HG02970 (cell line): ENCODE data around the gene SCFD1.
"Not testable (repeated sequence)": the region's sequence is repeated elsewhere in the genome, so short reads cannot be mapped to it uniquely, and the experiment has no call there.

Experiments
- ATAC-seq: cut with Tn5 transposase; IDR thresholded peaks from one replicate; pipeline ENCODE4 v1.9.1; 2021; ENCODE audit warnings: mild to moderate bottlenecking, moderate library complexity, moderate number of reproducible peaks; ENCODE audit not compliant: unreplicated experiment, low FRiP score

Gene SCFD1

DNA sequence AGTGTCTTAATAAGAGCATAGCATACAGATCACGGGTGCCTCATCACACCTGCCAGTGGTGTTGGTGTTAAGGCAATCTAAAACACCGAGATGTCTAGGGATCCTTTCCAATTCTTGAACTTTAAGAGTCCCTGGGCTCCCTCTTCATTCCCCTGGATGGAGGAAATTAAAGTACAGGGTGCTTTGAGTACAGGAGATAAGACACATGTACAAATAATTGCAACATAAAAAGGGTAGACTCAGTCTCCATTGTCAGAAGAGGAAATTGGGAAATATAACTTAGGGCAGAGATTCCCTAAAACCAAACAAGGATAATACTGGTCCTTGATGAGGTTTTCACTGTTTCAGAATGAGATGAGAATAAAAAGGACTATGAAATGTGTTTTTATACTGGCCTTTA lies 34.9 kb downstream of the SCFD1 start:
- ATAC-seq: no peak

DNA sequence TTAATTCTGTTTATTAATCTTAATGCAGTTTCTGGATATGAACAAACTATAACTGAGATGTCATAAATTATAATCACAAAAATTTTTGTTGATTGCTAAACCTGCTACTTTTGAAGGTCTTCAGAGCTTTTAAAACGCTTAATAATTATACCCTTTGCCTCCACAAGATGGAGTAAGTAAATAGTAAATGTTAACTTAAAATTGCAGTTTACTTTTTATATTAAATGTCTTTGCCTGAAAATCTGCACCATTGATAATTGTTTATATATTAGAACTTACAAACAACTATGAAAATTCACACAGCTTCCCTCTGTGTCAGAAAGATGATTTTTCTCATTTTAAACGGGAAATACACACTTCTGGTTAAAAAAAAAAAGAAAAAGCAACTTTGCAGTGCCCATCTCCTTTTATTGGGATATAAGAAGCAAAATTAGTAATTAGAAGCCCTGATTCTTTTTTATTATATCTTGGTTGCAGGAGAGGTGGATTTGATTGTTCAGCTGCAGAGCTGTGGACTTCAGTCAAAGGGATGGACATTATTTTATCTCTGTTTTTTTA lies 35.6 kb downstream of the SCFD1 start:
- ATAC-seq: no peak

DNA sequence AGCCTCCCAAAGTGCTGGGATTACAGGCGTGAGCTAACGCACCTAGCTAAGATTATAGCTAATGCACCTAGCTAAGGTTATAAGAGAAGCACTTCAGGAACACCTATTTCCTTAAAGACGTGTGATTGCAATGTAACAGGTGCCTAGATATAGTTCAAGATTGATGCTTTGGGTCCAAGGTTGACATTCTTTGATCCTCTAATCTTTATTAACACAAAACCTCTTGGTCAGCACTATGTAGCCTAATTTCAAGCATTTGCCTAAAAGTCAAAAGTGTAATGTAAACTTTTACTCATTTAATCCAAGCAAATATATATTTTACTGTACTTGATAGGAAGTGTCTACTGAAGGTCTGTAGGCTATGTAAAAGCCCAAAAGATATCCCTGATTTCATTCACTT lies 36.5 kb downstream of the SCFD1 start:
- ATAC-seq: no peak

DNA sequence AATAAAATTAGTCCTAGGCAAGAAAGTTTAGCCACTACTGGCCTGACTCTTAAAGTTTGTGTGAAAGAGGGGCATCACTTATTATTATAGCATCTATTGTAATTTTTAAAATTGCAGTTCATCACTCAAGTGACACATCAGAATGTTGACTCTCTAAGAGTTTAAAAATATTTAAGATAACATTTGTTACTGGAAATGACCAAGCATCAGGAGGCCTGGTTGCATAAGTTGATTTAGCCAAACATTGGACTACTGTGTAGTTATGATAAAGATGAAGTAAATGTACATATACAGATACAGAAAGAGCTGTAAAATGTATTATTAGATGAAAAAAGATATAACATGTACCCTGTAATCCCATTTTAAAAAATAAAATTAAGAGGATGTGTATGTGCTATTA lies 47.5 kb downstream of the SCFD1 start:
- no peak for ATAC-seq

DNA sequence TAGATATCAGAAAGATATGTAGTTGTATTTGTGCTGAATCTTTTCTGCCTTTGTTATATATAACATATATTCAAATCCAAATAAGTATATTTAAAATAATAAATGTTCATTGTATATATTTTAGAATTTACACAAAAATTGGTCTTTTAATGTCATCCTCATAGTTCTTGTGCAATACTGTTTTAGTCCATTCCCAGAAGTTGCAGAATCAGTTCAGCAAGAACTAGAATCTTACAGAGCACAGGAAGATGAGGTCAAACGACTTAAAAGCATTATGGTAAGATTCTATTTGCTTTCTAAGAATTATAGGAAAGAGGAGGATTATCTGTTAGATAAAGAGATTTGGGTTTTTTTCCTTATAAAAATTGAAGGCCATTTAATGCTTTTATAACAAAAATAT lies 51.0 kb downstream of the SCFD1 start:
- no peak for ATAC-seq

DNA sequence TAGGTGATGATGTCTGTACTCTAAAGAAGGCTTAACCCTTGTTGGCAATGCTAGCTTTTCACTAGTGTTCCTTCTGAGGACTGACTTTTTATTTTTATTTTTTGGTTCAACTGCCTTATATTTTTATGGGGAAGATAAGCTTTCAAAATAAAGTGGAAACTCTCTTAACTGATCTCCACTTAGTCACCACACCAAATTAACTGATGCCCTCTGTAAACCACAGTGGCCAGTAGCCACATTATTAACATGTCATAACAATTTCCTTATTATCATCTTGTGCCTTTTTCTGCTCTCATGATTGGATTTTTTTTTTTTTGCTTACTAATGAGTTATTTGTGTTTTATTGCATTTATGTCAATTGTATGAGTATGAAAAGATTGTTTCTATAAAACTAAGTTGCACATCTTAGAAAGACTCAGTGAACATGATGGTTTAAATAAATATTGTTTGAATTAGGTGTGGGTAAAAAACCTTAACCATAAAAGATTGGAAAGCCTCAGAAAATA lies 56.9 kb downstream of the SCFD1 start:
- ATAC-seq: no peak

DNA sequence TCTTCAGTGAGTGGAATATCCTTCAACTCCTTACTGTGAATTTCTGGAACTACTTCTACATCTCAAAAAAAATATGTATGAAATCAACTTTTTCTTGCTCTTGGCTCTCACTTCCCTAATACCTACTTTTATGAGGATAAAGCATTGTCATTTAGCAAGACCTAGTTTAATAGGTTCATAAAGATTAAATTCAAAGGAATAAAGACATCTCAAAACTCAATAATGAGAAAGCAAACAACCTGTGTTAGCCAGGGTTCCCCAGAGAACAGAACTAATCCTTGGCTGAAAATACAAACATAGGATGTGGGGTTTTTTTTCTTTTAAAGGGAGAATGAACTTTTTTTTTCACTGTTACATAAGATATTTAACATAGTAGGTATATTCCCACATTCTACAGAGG lies 57.9 kb downstream of the SCFD1 start:
- no peak for ATAC-seq

DNA sequence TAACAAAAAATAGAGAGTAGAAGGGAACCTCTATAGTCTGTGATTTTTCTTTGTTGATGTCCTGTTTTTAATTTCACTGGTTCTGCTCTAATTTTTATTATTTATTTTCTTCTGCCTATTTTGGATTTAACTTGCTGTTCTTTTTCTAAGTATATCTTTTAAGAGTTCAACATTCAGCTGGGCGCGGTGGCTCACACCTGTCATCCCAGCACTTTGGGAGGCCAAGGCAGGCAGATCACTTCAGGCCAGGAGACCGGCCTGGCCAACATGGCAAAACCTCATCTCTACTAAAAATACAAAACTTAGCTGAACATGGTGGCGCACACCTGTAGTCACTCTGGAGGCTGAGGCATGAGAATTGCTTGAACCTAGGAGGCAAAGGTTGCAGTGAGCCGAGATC lies 58.7 kb downstream of the SCFD1 start:
- ATAC-seq: not testable (repeated sequence)

DNA sequence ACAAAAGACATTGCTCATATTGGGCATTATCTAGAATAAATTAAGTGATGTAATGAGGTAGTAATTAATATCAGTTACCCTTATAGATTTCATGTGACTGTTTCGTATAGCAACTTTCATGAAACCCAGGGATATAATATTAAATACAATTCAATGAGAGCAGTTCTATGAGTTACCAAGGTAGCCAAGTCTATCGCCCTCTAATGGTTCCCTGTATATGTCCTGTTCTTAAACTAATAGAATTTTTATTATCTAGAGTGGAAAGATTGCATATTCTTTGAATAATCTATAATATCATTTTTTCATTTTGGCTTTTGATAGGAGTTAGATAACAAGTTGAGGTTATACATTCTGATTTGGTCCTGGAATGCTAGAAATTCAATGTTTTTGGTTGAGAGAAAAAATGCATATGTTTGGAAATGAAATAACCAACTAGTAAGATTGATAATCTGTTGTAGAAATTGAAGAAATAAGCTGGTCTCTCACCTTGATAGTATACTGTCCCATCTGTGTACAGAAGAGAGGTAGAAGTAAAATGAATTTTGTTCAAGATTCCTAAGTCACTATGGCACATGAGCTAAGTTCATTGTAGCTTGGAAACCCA lies 59.7 kb downstream of the SCFD1 start:
- no peak for ATAC-seq

DNA sequence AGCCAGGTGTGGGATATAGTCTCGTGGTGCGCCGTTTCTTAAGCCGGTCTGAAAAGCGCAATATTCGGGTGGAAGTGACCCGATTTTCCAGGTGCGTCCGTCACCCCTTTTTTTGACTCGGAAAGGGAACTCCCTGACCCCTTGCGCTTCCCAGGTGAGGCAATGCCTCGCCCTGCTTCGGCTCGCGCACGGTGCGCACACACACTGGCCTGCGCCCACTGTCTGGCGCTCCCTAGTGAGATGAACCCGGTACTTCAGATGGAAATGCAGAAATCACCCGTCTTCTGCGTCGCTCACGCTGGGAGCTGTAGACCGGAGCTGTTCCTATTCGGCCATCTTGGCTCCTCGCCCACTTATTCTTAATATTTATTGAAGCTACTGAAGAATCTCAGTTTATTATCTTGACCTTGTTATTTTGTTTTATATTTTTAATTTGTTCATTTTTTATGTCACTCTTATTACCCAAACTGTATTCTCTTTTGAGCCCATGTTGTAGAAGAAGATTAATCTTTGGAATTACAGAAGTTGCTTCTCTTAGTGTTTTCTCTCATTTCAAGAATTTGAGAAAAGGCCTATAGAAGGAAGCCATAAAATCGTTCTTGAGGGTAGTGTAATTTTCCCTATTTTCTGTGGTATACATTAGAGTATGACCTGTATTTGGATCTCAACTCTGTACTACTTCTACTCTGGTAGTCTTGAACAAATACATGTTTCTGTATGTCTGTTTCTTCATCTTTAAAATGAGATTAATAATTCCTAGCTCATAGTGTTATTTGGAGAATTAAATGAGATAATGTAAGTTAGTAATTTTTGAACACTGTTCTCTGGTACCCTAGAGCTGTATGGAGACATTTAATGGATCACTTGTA lies 68.6 kb downstream of the SCFD1 start:
- ATAC-seq: not testable (repeated sequence)

DNA sequence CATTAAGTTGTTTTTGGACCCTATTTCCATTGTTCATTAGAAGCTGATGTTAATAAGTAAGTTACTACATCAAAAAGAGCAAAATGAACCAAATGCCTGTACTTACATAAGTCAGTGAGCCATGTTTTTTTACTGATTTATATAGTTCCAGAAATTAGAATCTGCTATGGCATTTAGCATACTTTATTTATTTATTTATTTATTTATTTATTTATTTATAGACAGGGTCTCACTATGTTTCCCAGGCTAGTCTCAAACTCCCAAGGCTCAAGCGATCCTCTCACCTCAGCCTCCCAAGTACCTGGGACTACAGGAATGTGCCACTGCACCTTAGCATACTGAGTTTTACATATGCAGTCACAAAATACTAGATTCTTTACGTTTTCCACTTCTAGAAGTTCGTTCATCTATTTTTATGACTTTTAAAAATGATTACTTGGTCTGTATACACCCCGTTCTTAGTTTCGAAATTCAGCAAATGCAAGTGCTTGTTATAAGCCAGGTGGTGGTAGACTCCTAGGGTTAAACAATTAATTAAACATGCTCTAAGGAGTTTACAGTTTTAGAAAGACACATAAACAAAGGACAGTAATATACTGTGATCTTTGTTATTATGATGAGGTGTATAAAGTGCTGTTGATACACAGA lies 69.8 kb downstream of the SCFD1 start:
- no peak for ATAC-seq

DNA sequence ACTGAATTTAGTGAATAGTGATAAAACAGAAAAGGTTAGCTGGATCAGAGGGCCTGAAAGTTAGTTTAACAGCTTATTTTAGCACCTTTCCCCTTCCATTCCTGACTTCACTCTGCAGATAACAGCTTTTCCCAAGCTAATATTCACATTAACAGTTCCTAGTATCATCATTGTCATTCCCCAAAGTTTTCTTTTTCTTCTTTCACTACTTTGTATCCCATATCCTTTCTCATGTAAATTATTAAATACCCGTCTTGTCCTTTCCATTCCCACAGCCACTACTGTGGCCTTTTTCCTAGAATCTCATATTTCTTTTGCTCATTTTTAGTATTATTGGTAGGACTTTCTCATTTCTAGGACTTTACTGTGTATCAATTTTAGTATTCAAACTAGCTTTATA lies 70.5 kb downstream of the SCFD1 start:
- no peak for ATAC-seq

DNA sequence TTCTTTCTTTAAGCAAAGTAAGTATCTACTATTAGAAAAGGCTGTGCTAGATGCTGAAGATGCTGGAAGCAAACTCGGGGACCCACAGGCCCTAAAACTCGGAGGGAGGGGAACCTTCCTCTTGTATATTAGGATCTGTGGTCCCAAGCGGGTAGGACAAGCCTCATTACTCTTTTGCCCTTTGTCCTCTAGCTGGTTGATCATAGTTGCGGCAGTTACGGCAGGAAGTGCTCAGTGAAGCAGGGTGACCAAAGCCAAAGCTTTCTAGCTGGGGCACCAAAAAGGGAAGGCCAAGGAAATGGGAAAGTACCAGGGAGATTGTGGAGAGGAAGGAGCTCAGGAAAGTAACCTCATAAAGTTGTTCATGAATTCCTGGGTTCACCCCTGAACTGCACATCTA lies 76.3 kb downstream of the SCFD1 start:
- ATAC-seq: no peak

DNA sequence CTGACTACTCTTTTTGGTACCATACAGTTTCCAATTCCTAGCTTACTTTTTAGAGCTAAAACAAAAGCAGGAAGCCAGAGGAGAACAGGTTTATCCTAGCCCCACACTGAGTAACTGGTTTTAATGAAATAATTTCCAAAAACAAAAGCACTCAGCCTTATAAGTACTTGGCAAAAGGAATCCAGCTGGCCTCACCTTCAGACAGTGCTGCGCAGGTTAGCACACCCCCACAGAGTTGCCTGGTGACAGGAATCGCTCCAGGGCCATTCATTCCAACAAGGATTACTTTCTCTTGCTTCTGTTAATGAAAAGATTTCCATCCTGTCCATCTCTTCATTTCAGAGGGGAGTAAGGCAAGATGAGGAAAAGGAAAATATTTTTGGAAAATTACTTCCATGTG lies 84.6 kb downstream of the SCFD1 start:
- no peak for ATAC-seq

DNA sequence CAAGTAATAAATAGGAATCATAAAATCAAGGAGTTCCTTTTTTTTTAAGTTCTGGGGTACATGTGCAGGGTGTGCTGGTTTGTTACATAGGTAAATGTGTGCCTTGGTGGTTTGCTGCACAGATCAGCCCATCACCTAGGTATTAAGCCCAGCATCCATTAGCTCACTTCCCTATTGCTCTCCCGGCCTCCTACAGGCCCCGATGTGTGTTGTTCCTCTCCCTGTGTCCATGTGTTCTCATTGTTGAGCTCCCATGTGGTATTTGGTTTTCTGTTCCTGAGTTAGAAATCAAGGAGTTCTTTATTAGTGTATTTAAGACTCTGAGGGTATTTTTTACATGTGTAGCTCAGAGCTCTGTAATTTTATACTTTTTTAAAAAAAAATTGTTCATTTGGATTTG lies 86.0 kb downstream of the SCFD1 start:
- no peak for ATAC-seq

DNA sequence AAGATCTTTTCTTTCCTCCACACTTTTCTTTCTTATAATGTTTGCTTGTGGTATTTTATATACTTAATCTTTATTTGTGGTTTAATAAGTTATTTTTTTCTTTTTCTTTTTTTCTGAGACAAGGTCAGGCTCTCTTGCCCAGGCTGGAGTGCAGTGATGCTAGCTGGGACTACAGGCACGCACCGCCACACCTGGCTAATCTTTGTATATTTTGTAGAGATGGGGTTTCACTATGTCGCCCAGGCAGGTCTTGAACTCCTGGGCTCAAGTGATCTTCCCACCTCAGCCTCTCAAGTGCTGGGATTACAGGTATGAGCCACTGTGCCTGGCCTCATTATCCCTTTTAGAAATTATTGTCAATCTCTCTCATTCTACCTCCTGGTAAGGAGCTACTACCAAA lies 87.1 kb downstream of the SCFD1 start:
- no peak for ATAC-seq

DNA sequence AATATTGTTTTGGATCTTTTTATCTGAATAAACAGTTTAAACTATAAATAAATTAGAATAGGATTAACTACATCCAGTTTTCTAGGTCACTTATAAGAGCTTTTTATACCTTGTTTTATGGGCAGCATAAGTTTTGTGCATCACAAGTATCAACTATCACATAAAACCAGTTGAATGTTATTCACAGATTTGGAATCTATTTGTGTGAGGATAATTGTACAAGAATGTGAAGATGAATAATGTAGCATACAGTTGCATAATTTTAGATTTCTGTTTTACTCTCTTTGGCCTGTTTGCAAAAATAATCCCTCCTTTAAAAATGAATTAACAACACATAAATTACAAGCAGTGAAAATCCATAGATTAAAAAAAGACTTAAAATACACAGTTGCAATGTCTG lies 88.8 kb downstream of the SCFD1 start:
- ATAC-seq: no peak

DNA sequence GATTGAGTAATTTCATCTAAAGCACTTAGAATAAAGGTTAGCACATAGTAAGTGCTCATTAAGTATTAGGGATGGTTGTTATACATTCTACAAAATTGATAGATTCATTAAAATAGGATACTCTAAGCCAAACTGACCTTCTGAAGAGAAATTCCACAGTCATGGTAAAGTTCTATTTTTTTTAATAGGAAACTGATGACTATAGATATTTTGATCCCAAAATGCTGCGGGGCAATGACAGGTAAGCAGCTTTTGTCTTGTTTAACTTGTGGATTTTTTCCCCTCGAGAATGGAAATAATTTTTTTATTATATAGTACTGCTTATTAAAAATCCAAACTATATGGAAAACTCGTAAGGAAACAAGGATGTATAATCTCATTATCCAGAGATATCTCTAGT lies 97.0 kb downstream of the SCFD1 start:
- ATAC-seq: no peak

DNA sequence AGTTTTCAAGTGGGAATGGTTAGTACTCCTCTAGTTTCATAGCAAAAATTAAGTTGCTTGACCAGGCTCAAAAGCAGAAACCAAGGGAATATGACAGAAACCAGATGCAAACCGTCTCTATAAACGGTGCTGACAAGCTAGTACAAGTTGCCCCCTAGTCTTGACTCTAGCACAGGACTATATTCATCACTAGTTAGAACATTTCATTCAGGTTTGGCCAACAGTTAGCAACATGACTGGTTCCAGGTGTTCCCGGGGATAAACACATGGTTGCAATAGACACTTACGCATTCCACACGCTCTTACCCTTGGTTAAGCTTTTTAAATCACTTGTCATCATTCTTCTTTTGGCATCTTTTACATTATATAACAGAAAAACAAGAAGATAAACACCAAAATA lies 103.6 kb downstream of the SCFD1 start:
- ATAC-seq: no peak

DNA sequence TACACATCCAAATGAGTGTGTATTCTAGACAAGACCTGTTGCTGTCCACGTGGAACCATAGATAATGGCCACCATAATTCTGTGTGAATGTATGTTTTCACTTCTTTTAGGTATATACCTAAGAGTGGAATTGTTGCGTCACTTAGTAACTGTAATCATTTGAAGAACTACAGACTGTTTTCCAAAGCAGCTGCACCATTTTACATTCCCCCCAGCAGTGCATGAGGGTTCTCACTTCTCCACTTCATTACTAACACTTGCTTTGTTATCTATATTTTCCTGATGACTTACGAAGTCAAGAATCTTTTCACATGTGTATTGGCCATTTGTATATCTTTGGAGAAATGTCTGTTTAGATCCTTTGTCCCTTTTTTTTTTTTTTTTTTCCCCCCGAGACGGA lies 106.4 kb downstream of the SCFD1 start:
- ATAC-seq: no peak

DNA sequence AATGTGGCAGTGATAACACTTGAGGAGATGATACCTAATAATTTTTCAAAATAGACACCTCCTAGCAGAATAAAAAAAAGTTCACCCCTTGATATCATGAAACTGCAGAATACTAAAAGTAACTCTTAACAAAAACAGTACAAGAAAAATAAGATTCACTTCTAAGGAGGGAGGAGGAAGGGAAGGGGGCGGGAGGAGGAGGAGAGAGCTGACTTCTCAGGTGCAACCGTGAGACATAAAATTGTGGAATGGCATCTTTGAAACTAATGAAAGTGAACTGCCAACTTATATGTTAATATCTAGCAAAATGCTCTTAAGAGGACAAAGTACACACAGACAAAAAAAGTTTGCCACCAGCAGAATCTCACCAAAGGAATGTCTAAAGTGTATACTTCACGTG lies 115.8 kb downstream of the SCFD1 start:
- ATAC-seq: no peak
